Head of caudate nucleus (tissue), 42 donors: ENCODE data around the gene ZNF768.
"Not testable (repeated sequence)": the region's sequence is repeated elsewhere in the genome, so short reads cannot be mapped to it uniquely, and the experiment has no call there.

Experiments used
- DNase-seq, 42 donors: peaks; one replicate each; pipeline versions ENCODE4 v3.0.0 to v3.0.0-alpha.2; 2020 to 2021; ENCODE audit warnings: mixed read lengths in 7 of 42
- intact Hi-C: fragments of 100-400 bp; cut with DNase I; formaldehyde crosslinking; loops from one replicate; pipeline ENCODE4 v1.15.0; 2022

The ZNF768 gene

DNA sequence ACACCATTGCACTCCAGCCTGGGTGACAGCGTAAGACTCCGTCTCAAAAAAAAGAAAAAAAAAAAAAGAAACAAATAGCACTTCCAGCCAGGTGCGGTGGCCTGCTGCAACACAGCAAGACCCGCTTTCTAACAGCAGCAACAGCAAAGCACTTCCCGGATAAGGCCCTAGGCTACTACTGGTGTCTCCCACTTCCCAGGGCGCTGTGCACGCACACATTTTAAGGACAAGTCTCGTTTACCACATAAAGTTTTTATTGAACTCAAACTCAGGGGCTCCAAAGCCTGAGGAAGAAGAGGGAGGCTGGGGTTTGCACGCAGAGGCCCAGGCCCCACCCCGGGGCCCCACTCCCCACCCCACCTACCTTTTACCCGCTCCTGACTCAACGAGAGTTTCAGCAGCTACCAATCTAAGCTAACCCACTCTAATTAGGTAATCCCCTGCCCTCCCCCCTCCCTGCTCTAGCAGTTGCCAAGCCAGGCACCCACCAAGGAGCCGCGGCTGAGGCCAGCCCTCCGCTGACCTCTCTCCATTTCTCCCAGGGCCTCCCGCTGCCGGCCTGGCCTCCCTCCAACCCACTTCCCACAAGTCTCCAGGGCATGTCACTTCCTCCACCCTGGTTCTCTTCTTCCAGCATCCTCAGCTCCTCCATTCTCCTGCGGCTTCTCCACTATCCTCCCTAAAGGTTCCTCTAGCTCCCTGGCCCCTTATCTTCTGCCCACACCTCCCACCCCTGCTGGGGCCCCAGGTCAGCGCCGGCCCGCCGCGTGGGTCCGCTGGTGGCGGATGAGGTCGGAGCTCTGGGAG lies 2.4 kb downstream of the ZNF768 start:
- intact Hi-C loops, result no loop called here
- DNase-seq, result peak in 2 of 42 donors; percentile 20 to 30

DNA sequence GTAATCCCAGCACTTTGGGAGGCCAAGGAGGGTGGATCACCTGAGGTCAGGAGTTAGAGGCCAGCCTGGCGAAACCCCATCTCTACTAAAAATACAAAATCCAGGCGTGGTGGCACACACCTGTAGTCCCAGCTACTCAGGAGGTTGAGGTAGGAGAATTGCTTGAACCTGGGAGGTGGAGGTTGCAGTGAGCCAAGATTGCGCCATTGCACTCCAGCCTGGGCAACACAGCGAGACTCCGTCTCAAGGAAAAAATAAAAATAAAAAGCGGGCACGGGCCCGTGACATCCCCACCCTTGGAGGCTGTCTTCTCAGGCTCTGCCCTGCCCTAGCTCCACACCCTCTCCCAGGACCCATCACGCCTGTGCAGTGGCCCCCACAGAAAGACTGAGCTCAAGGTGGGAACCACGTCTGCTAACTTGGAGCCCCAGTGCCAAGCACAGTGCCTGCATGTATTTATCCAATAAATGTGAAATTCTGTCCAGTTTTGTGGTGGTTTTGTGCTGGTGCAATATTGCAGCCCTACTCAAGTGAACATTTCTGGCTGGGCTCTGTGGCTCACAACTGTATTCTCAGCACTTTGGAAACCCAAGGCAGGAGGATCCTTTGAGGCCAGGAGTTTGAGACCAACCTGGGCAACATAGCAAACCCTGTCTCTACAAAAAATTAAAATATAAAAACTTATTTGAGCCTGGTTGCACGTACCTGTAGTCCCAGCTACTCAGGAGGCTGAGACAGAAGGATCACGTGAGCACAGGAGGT lies 3.5 kb downstream of the ZNF768 start:
- DNase-seq, intact Hi-C loops: not testable (repeated sequence)

- intact Hi-C loops, result no loop called here
- DNase-seq, result peak in 4 of 42 donors; percentile 19 to 52 (median 32)
These were observed 4.3 kb downstream of the ZNF768 start for GRCh38 chr16:30521873-30522641.

GRCh38 chr16:30521476-30521872 lies 4.9 kb downstream of the ZNF768 start:
- intact Hi-C loops, result no loop called here

DNA sequence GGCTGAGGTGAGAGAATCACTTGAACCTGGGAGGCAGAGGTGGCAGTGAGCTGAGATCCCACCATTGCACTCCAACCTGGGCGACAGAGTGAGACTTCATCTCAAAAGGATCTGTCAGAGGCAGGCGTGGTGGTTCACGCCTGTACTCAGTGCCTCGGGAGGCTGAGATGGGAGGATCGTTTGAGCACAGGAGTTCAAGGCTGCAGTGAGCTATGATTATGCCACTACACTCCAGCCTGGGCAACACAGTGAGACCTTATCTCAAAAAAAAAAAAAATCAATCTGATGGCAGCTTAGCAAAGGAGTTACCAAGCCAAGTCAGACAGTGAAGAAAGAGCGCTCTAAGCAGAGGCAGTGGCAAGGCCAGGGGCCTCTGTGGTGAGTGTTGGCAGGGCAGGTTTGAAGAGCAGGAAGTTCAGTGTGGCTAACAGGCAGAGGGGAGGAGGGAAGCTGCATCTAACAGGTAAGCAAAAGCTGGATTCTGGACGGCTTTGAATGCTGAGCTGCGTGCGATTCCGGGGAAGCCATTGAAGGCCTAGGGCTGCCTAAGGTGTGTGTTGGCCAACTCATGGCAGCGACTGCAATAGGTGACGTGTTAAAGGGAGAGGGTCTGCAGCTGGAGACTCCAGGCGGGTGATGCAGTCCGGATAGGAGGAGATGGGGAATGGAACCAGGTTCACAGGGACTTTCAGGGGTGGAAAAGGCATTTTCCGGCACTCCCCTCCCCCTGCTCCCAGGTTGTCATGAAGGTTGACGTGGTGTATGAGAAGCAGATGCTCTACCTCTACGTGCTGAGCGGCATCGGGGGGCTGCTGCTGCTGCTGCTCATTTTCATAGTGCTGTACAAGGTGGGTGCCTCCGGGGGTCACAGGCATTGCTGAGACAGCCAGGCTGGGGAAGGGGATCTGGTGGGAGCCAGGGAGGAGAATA lies 7.0 kb downstream of the ZNF768 start:
- intact Hi-C loops, result no loop called here
- no peak for DNase-seq

More at GRCh38 chr16:30521476-30521872, 4.9 kb downstream of the ZNF768 start:
- no peak for DNase-seq

DNA sequence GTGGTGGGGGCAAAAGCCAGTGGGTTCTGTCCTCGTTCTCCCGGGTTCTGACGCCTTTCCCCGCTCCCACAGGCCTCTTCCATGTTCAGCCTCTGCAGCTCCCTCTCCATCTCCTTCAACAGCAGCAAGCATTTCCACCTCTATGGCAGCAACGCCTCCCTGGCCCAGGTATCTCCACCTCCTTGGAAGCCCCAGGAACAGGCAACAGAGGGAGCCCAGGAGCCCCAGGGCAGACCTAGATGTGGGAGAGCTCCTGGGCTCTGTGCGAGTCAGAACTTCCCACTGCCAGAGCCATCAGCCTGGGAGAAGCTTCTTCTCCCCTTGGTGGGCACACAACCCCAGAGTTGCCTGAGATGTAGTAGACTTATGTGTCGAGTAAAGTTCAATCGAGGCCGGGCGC lies 7.8 kb downstream of the ZNF768 start:
- no peak for DNase-seq
- intact Hi-C loops, result no loop called here

GRCh38 chr16:30515275-30515674 lies 11.1 kb downstream of the ZNF768 start:
- intact Hi-C loops, result no loop called here
- no peak for DNase-seq

- intact Hi-C loops, result no loop called here
- DNase-seq, result no peak
These were observed 14.9 kb downstream of the ZNF768 start for GRCh38 chr16:30511509-30511908.

- DNase-seq, result no peak
- intact Hi-C loops, result no loop called here
These were observed 15.9 kb downstream of the ZNF768 start for GRCh38 chr16:30510376-30510938.

- intact Hi-C loops, result no loop called here
- no peak for DNase-seq
These were observed 17.1 kb downstream of the ZNF768 start for GRCh38 chr16:30509081-30509765.

DNA sequence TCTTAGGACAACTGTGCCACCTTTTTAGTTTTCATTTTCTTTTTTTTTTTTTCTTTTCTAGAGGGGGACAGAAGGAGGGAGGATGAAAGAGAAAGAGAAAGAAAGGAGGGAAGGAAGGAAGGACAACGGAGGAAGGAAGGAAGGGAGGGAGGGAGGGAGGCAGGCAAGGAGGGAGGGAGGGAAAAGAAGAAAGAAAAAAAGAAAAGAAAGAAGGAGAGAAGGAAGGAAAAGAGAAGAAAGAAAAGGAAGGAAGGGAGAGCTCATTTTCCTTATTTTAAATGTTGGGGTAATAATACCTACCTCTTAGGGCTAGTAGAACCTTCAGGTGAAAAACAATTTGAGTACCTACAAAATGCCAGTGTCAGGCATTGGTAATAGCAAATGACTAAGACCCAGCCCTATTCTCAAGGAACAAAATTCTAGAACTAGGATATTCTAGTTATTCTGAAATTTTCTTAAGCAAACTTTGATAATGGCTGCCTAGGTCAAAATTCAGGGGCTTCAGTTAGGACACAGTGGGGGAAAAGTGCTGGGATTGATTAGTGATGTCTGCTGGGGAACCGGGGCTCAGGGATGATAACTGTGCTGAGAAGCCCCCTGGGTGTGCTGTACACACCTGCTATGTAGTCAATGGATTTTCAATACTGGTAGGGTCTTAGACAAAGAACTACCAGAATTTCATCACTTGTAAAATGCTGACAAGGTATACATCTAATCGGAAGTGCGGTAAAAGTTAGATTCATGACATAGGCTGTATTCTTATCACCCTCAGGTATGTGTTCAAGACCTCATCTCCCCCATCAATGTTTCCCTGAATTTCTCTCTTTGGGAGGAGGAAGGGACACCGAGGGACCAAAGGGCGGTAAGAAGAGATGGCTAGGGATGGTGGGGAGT lies 22.7 kb downstream of the ZNF768 start:
- no peak for DNase-seq
- intact Hi-C loops, result no loop called here

DNA sequence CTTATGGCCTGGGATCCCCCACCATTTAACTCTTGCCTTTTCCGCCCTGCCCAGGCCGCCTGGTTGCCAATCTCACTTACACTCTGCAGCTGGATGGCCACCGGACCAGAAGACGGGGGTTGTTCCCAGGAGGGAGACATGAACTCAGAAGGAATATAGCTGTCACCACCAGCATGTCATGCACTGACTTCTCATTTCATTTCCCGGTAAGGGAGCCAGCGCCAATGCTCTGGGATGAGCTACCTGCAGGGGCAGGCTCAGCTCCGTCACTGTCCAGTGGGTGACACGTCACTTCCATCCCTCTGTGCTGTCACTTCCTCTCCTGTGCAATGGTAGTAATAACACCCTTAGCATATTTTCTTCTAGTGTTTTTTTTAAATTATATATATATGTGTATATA lies 27.1 kb downstream of the ZNF768 start:
- no peak for DNase-seq
- intact Hi-C loops, result no loop called here

- DNase-seq, result no peak
- intact Hi-C loops, result no loop called here
These were observed 31.7 kb downstream of the ZNF768 start for GRCh38 chr16:30494709-30495108.

DNA sequence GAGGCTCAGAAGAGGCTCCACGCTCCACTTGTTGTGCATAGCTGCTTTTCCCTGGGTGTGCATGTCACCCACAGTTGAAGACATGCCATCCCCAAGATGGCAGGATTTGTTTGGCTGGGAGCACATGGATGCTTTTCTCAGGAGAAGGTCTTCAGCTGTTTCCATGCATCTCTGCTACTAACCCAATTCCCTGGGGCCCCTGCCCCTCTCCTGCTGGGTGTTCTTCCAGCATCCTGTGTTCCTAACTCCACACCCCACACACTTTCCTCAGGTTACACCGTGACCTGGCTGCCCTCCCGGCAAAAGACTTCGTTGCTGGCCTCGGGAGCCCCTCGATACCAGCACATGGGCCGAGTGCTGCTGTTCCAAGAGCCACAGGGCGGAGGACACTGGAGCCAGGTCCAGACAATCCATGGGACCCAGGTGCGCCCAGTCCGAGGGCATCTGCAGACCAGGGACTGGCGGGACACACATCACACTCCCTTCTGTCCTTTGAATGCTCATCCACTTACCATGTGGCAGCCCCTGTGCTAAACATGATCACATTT lies 32.4 kb downstream of the ZNF768 start:
- DNase-seq, result no peak
- intact Hi-C loops, result no loop called here

DNA sequence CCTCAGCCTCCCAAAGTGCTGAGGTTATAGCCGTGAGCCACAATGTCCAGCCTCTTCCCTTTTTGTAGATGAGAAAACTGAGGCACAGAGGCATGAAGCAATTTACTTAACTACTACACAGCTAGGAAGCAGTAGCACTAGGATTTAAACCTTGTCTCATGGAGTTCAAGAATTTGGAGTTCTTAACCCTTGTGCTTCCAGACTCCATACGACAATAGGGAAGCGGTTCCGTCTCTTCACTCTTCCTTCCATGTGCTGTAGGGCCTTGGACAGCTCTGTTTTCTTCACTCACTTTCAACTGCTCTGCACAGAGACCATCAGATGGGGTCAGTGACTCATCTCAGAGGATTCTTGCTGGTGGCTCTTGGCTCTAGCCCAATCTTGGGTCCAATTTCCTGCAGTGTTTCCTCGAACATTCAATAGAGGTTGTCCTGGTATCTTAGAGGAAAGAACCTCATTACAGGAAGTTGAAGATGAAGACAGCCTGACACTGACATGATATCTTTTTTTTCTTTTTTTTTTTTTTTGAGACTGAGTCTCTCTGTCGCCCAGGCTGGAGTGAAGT lies 34.5 kb downstream of the ZNF768 start:
- no peak for DNase-seq

DNA sequence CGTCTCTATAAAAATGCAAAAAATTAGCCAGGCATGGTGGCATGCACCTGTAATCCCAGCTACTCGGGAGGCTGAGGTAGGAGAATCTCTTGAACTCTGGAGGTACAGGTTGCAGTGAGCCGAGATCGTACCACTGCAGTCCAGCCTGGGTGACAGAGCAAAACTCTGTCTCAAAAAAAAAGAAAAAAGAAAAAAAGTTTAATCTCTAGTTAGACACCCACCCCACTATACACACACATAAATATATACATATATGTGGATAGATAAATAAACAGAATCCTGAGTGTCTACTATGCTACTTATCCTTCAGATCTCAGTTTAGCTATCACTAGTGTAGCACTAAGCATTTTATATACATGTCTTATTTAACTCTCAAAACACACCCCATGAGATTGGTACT lies 35.1 kb downstream of the ZNF768 start:
- intact Hi-C loops, result no loop called here
- DNase-seq, result no peak

More for the DNA sequence above, 34.5 kb downstream of the ZNF768 start:
- intact Hi-C loops, result no loop called here
